ENCODE measurements around the gene SYNE1.

The SYNE1 gene

GRCh38 chr6:152484806-152485205 lies 152.4 kb downstream of the SYNE1 start:
- no peak for DNase-seq

- no peak for DNase-seq
Measured at GRCh38 chr6:152482289-152482688, 154.9 kb downstream of the SYNE1 start.

GRCh38 chr6:152478377-152479010 lies 158.7 kb downstream of the SYNE1 start:
- DNase-seq = no peak

- DNase-seq = peak; percentile 41
Measured at GRCh38 chr6:152474354-152474753, 162.8 kb downstream of the SYNE1 start.

GRCh38 chr6:152472325-152472724 lies 164.8 kb downstream of the SYNE1 start:
- DNase-seq = peak; percentile 37

GRCh38 chr6:152471456-152472265 lies 165.5 kb downstream of the SYNE1 start:
- DNase-seq = peak; percentile 43

- DNase-seq = no peak
Measured at GRCh38 chr6:152463164-152463563, 174.0 kb downstream of the SYNE1 start.

- no peak for DNase-seq
Measured at GRCh38 chr6:152462716-152463115, 174.4 kb downstream of the SYNE1 start.

- peak; percentile 8 for DNase-seq
Measured at GRCh38 chr6:152461556-152461955, 175.6 kb downstream of the SYNE1 start.

- peak; percentile 29 for DNase-seq
Measured at GRCh38 chr6:152458648-152459644, 178.2 kb downstream of the SYNE1 start.

GRCh38 chr6:152457949-152458624 lies 179.1 kb downstream of the SYNE1 start:
- DNase-seq = no peak

GRCh38 chr6:152454003-152454402 lies 183.2 kb downstream of the SYNE1 start:
- DNase-seq = no peak

- DNase-seq = no peak
Measured at GRCh38 chr6:152453421-152453820, 183.7 kb downstream of the SYNE1 start.

GRCh38 chr6:152452639-152453038 lies 184.5 kb downstream of the SYNE1 start:
- DNase-seq = no peak

- no peak for DNase-seq
Measured at GRCh38 chr6:152450519-152450918, 186.6 kb downstream of the SYNE1 start.

GRCh38 chr6:152441902-152442301 lies 195.3 kb downstream of the SYNE1 start:
- no peak for DNase-seq

GRCh38 chr6:152435816-152436215 lies 201.3 kb downstream of the SYNE1 start:
- no peak for DNase-seq

GRCh38 chr6:152432758-152433157 lies 204.4 kb downstream of the SYNE1 start:
- no peak for DNase-seq

- DNase-seq = peak; percentile 9
Measured at GRCh38 chr6:152428126-152428525, 209.0 kb downstream of the SYNE1 start.

GRCh38 chr6:152426276-152426675 lies 210.9 kb downstream of the SYNE1 start:
- DNase-seq = no peak

- no peak for DNase-seq
Measured at GRCh38 chr6:152423216-152424103, 213.7 kb downstream of the SYNE1 start.

Data from fibroblast of upper back skin (primary cell).